ENCODE results near the gene ZNF878. TPM values are rescaled to one million over a fixed set of nuclear protein-coding genes. Genes with fewer than 3 reads are reported as not detected.
A peak's percentile ranks its signal among the peaks of the same experiment; 100 is the strongest.

The ZNF878 gene
- total and polyA plus RNA-seq, 2 of the 13 experiments (the other 11 are each of a cell fraction or from before 2014, with no cell fraction given): 0.46 to 5.2 TPM

GRCh38 chr19:12052497-12053169 is at the start of gene ZNF878 (continued):
- TF ChIP-seq ZSCAN5A (CRISPR knock-in tag; IDR thresholded peaks at IDR 0.05; ENCODE audit: borderline replicate concordance) (no peak), BORCS8-MEF2B (CRISPR knock-in tag; IDR thresholded peaks at IDR 0.05) (peak; percentile 80; the same call in 1 of the 2 replicates), ZMYM3 (CRISPR knock-in tag; IDR thresholded peaks at IDR 0.05) (peak; percentile 76), GRHL1 (CRISPR knock-in tag; conservative IDR thresholded peaks at IDR 0.05) (no peak), SNAPC4 (CRISPR knock-in tag; IDR thresholded peaks at IDR 0.05) (0 out of 2 replicates have a peak, but pooled peaks have one; percentile 35), THAP7 (CRISPR knock-in tag; IDR thresholded peaks at IDR 0.05) (peak; percentile 71; the same call in 1 of the 2 replicates), GABPA (IDR thresholded peaks at IDR 0.05; ENCODE audit: low read depth, low read length) (no peak), GABPA (CRISPR knock-in tag; IDR thresholded peaks at IDR 0.05; ENCODE audit: low read depth) (peak; percentile 66), PHB2 (IDR thresholded peaks at IDR 0.05; ENCODE audit: partially characterized antibody) (no peak), ZNF513 (CRISPR knock-in tag; conservative IDR thresholded peaks at IDR 0.05) (no peak), ARHGAP35 (CRISPR knock-in tag; IDR thresholded peaks at IDR 0.05; ENCODE audit: borderline replicate concordance) (peak; percentile 59; the same call in 1 of the 2 replicates), ARID4A (CRISPR knock-in tag; IDR thresholded peaks at IDR 0.05; ENCODE audit: borderline replicate concordance) (peak; percentile 91), ATF1 (CRISPR knock-in tag; IDR thresholded peaks at IDR 0.05) (no peak)
